OCI-LY7 (cell line): ENCODE data around the gene NHLRC2.

Source experiments
- CTCF ChIP-seq: fragments of 200-600 bp; sonication (generic); conservative IDR thresholded peaks from 2 replicates; pipeline ENCODE4 v1.5.1; 2014; ENCODE audit warnings: mild to moderate bottlenecking, antibody characterized with exemption, low read length, moderate library complexity, mixed read lengths
- EZH2phosphoT487 ChIP-seq: fragments of 200-600 bp; sonication (generic); IDR thresholded peaks from 2 replicates; pipeline ENCODE4 v1.6.1; 2018; ENCODE audit warnings: low read depth, borderline replicate concordance, mild to moderate bottlenecking, mixed run types, antibody characterized with exemption, low read length, moderate library complexity, mixed read lengths

DNA sequence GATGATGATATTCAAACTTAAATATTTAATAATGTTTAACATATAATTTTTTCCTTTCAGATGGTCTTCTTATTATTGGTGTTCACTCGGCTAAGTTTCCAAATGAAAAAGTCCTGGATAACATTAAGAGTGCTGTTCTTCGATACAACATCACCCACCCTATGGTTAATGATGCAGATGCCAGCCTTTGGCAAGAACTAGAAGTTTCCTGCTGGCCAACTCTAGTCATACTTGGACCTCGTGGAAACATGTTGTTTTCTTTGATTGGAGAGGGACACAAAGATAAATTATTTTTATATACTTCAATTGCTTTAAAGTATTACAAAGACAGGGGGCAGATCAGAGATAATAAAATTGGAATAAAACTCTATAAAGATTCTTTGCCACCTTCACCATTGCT is 22.0 kb downstream of the NHLRC2 start:
- TF ChIP-seq CTCF (no peak), EZH2phosphoT487 (no peak)
